ENCODE data around the gene C15orf62. TPM values are rescaled to one million over a fixed set of nuclear protein-coding genes. Genes with fewer than 3 reads are reported as not detected.

Gene C15orf62
- total RNA-seq, 4 donors from 2014 or later = 0.66 to 0.85 TPM; not detected in 2

DNA sequence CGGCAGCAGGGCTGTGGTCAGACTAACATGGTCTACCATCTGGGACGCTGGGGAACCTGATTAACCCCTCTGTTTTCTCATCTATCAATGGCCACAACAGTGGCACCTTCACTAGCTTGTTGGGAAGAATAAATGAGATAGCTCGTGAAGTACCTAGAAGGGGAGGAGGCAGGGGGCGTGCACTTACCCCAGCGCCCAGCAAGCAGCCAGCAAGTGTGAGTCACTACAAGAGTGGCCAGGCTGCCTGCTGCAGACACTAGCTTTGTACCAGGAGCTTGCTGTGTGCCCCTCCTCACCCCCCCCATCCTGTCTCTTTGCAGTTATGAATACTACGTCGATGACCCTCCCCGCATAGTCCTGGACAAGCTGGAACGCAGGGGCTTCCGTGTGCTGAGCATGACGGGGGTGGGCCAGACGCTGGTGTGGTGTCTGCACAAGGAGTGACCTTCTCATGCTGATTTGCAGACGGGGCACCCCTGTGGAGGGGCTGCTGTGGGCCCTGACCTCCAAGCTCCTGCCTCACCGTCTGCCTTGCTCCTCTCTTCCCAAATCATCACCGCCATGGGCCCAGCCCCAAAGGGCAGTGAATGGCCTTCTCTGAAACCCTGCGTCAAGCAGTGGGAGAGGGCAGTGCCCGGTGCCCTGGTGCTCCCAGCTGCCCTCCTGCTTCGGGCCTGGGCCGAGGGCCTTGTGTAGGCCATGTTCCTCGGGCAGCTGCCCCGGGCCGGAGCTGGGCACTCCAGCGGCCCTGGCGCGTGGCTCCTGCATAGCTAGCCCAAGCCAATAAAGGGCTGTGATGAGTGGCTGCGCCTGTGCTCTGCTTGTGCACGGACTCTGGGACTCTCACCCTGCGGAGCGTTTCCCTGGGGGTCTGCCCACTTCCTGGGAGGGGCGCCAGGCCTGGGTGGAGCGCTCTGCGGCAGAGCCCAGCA lies 2.6 kb upstream of the C15orf62 start:
- no peak for TF ChIP-seq CTCF (IDR thresholded peaks at IDR 0.05; ENCODE audit: low read depth)

DNA sequence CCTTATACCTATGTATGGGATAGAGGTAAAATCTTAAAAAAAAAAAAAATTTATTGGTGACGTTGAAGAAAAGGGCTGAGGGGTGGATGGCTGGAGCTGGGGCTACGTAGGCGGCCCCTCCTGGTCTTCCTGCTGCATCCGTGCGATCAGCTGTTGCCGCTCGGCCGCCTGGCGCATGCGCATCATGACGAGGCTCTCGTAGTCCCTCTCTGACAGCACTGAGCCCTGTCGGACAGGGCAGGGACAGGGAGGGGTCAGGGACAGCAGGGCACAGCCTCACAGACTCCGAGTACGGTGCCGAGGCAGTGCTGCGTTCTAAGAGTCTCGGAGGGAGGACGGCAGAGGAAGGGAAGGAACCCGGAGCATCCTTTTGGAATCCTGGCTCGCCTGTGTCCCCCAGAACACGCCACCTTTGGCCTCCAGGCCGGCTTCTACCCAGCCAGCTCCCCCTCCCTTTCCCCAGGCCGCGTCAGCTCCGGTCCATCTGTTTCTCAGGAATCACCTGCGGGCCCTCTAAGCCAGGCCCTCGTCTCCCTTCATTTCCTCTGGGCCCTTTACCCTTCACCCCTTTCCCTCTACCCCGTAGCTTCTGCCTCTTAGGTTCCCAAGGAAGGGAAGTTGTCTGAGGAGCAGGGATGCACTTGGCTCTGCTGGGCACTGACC lies 1.8 kb upstream of the C15orf62 start:
- TF ChIP-seq CTCF (IDR thresholded peaks at IDR 0.05; ENCODE audit: low read depth) = no peak

- no peak for TF ChIP-seq CTCF (IDR thresholded peaks at IDR 0.05; ENCODE audit: low read depth)
Observed at GRCh38 chr15:40768521-40769273, 1.1 kb upstream of the C15orf62 start.

GRCh38 chr15:40770147-40770721 lies 454 bp downstream of the C15orf62 start:
- TF ChIP-seq CTCF (IDR thresholded peaks at IDR 0.05; ENCODE audit: low read depth) = no peak

- no peak for TF ChIP-seq CTCF (IDR thresholded peaks at IDR 0.05; ENCODE audit: low read depth)
Observed at GRCh38 chr15:40771242-40771641, 1.5 kb downstream of the C15orf62 start.

GRCh38 chr15:40772014-40772413 lies 2.2 kb downstream of the C15orf62 start:
- TF ChIP-seq CTCF (IDR thresholded peaks at IDR 0.05; ENCODE audit: low read depth) = no peak

Data from subcutaneous adipose tissue (tissue), 4 donors.